Mesenchymal stem cell (in vitro differentiated cells and primary cell): Measurements from ENCODE around the gene CD70.
A peak's percentile ranks its signal among the peaks of the same experiment; 100 is the strongest.
"Not testable (repeated sequence)": the region's sequence is repeated elsewhere in the genome, so short reads cannot be mapped to it uniquely, and the experiment has no call there.

Experiments
- DNase-seq: peaks from one replicate; pipeline ENCODE4 v3.0.0-alpha.2; 2013
- H2AFZ ChIP-seq: one replicate; pipeline ENCODE4 v1.6.1; 2013; ENCODE audit warnings: low read depth, mild to moderate bottlenecking, control low read depth, inconsistent platforms, low read length, moderate library complexity
- H2AK5ac ChIP-seq: 2 replicates; pipeline ENCODE4 v1.6.1; 2013; ENCODE audit warnings: low read length, moderate library complexity, mild to moderate bottlenecking, inconsistent platforms; ENCODE audit not compliant: severe bottlenecking
- H2BK120ac ChIP-seq: one replicate; pipeline ENCODE4 v1.6.1; 2013; ENCODE audit warnings: low read depth, mild to moderate bottlenecking, inconsistent platforms, low read length, moderate library complexity
- H2BK12ac ChIP-seq, 2 experiments: one replicate each; pipeline ENCODE4 v1.6.1; 2013; ENCODE audit warnings: inconsistent platforms in 2 of 2, low read length in 2 of 2, mild to moderate bottlenecking in 2 of 2, moderate library complexity in 2 of 2, control low read depth in 1 of 2
- H2BK15ac ChIP-seq: one replicate; pipeline ENCODE4 v1.6.1; 2013; ENCODE audit warnings: mild to moderate bottlenecking, low read depth, inconsistent platforms; ENCODE audit not compliant: poor library complexity, severe bottlenecking
- H2BK5ac ChIP-seq: 2 replicates; pipeline ENCODE4 v1.6.1; 2013; ENCODE audit warnings: low read depth, mild to moderate bottlenecking, low read length, control low read depth, inconsistent platforms; ENCODE audit not compliant: poor library complexity, severe bottlenecking
- H3K14ac ChIP-seq, 2 experiments: one replicate each; pipeline ENCODE4 v1.6.1; 2013; ENCODE audit warnings: inconsistent platforms in 2 of 2, low read length in 2 of 2, control low read depth in 1 of 2, mild to moderate bottlenecking in 1 of 2, moderate library complexity in 1 of 2
- H3K18ac ChIP-seq, 2 experiments: one replicate each; pipeline ENCODE4 v1.6.1; 2013; ENCODE audit warnings: inconsistent platforms in 2 of 2, low read length in 2 of 2, control low read depth in 1 of 2, low read depth in 1 of 2, mild to moderate bottlenecking in 1 of 2
- H3K23ac ChIP-seq, 2 experiments: one replicate each; pipeline ENCODE4 v1.6.1; 2013; ENCODE audit warnings: inconsistent platforms in 2 of 2, low read length in 2 of 2, mild to moderate bottlenecking in 2 of 2, moderate library complexity in 2 of 2, control low read depth in 1 of 2
- H3K27ac ChIP-seq: 2 replicates; pipeline ENCODE4 v1.5.1; 2013; ENCODE audit warnings: mild to moderate bottlenecking, moderate library complexity, low read length, control low read depth, inconsistent platforms; ENCODE audit not compliant: poor library complexity, severe bottlenecking
- H3K27me3 ChIP-seq, 2 experiments: 2 replicates each; pipeline versions ENCODE4 v1.6.1 to v1.7.0; 2013; ENCODE audit warnings: low read length in 2 of 2, mild to moderate bottlenecking in 2 of 2, moderate library complexity in 2 of 2, control low read depth in 1 of 2, inconsistent platforms in 1 of 2; ENCODE audit not compliant: control insufficient read depth in 1 of 2, insufficient read depth in 1 of 2
- H3K36me3 ChIP-seq, 2 experiments: 2 replicates each; pipeline versions ENCODE4 v1.6.1 to v1.7.0; 2013; ENCODE audit warnings: low read length in 2 of 2, control low read depth in 1 of 2, inconsistent platforms in 1 of 2, low read depth in 1 of 2, mild to moderate bottlenecking in 1 of 2; ENCODE audit not compliant: insufficient read depth in 2 of 2, control insufficient read depth in 1 of 2
- H3K4ac ChIP-seq, 2 experiments: one replicate each; pipeline ENCODE4 v1.6.1; 2013; ENCODE audit warnings: inconsistent platforms in 2 of 2, low read length in 2 of 2, mild to moderate bottlenecking in 2 of 2, moderate library complexity in 2 of 2, control low read depth in 1 of 2, low read depth in 1 of 2
- H3K4me1 ChIP-seq: 2 replicates; pipeline ENCODE4 v1.6.1; 2013; ENCODE audit warnings: low read depth, low read length, control low read depth; ENCODE audit not compliant: control insufficient read depth, insufficient read depth
- H3K4me2 ChIP-seq: 2 replicates; pipeline ENCODE4 v1.6.1; 2013; ENCODE audit warnings: low read length, mild to moderate bottlenecking, inconsistent platforms; ENCODE audit not compliant: poor library complexity, severe bottlenecking
- H3K4me3 ChIP-seq, 2 experiments: 2 replicates each; pipeline versions ENCODE4 v1.5.1 to v1.7.0; 2013; ENCODE audit warnings: low read length in 2 of 2, mild to moderate bottlenecking in 2 of 2, control low read depth in 1 of 2, low read depth in 1 of 2; ENCODE audit not compliant: insufficient read depth in 1 of 2
- H3K79me1 ChIP-seq: replicated peaks from 2 replicates; pipeline ENCODE4 v1.6.1; 2013; ENCODE audit warnings: mild to moderate bottlenecking, control low read depth, low read length, inconsistent platforms; ENCODE audit not compliant: poor library complexity, severe bottlenecking
- H3K9ac ChIP-seq: 2 replicates; pipeline ENCODE4 v1.7.0; 2013; ENCODE audit warnings: mild to moderate bottlenecking, low read length, moderate library complexity
- H3K9me3 ChIP-seq: 2 replicates; pipeline ENCODE4 v1.7.0; 2013; ENCODE audit warnings: mild to moderate bottlenecking, low read length; ENCODE audit not compliant: control insufficient read depth
- H4K8ac ChIP-seq: one replicate; pipeline ENCODE4 v1.6.1; 2013; ENCODE audit warnings: inconsistent platforms, mild to moderate bottlenecking, low read length, moderate library complexity
- H4K91ac ChIP-seq: one replicate; pipeline ENCODE4 v1.6.1; 2013; ENCODE audit warnings: mild to moderate bottlenecking, low read length, inconsistent platforms
- WGBS: methylation state at CpG from one replicate; pipeline ENCODE4 v1.1.7; 2013; ENCODE audit warnings: mixed read lengths; 5-methylcytosine and 5-hydroxymethylcytosine counted together

Gene CD70

DNA sequence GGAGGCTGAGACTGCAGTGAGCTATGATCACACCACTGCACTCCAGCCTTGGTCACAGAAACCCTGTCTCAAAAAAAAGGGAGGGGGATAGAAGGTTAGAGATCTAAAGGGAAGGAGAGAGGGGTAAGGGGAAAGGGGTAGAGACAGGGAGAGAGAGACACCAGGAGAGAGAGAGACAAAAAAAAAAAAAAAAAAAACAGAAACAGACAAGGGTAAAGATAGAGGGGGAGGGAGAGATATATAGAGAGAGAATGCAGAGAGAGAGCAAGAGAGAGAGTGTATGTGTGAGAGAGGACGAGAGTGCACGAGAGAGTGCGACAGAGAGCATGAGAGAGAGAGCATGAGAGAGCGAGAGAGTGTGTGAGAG is 4.2 kb downstream of the CD70 start:
- DNase-seq = no peak

GRCh38 chr19:6586056-6586455 is 4.9 kb downstream of the CD70 start:
- Histone ChIP-seq H2BK12ac (no peak overlapping the region), H3K9me3 (no peaks in the 10 kb centered on the region), H2AFZ (no peak overlapping the region), H3K18ac (no peak overlapping the region), H2AK5ac (no peak overlapping the region), H2BK15ac (no peak overlapping the region), H3K14ac (no peak overlapping the region), H3K23ac (no peak overlapping the region), H2BK120ac (no peak overlapping the region), H3K4ac (no peak overlapping the region), H3K4me3 (no peak overlapping the region), H3K27me3 (peaks cover 44 to 76% of the 10 kb centered on the region in 2 experiments), H3K9ac (no peak overlapping the region), H3K36me3 (no peaks in the 10 kb centered on the region), H3K27ac (no peak overlapping the region), H3K79me1 (no peaks in the 10 kb centered on the region), H4K8ac (no peak overlapping the region), H3K4me1 (peaks cover 9% of the 10 kb centered on the region), H3K4me2 (no peak overlapping the region), H4K91ac (no peak overlapping the region), H2BK5ac (no peak overlapping the region)
- WGBS = 66% methylated on average over 14 of the region's 14 CpGs
- DNase-seq = no peak

More for the DNA sequence above, 4.2 kb downstream of the CD70 start:
- Histone ChIP-seq H4K91ac (no peak overlapping the region), H2BK15ac (no peak overlapping the region), H3K9ac (peak overlapping the region; percentile 21), H3K9me3 (no peaks in the 10 kb centered on the region), H3K4me2 (no peak overlapping the region), H2AK5ac (no peak overlapping the region), H3K4ac (no peak overlapping the region), H3K23ac (no peak overlapping the region), H2BK120ac (no peak overlapping the region), H3K27ac (no peak overlapping the region), H2BK5ac (no peak overlapping the region), H2BK12ac (no peak overlapping the region), H4K8ac (no peak overlapping the region), H2AFZ (no peak overlapping the region), H3K4me1 (peaks cover 9% of the 10 kb centered on the region), H3K4me3 (peak overlapping the region in 1 of 2 experiments; percentile 67), H3K18ac (no peak overlapping the region), H3K14ac (no peak overlapping the region), H3K36me3 (no peaks in the 10 kb centered on the region), H3K79me1 (no peaks in the 10 kb centered on the region), H3K27me3 (peaks cover 46 to 78% of the 10 kb centered on the region in 2 experiments)
- 17% methylated on average over 4 of the region's 4 CpGs for WGBS

DNA sequence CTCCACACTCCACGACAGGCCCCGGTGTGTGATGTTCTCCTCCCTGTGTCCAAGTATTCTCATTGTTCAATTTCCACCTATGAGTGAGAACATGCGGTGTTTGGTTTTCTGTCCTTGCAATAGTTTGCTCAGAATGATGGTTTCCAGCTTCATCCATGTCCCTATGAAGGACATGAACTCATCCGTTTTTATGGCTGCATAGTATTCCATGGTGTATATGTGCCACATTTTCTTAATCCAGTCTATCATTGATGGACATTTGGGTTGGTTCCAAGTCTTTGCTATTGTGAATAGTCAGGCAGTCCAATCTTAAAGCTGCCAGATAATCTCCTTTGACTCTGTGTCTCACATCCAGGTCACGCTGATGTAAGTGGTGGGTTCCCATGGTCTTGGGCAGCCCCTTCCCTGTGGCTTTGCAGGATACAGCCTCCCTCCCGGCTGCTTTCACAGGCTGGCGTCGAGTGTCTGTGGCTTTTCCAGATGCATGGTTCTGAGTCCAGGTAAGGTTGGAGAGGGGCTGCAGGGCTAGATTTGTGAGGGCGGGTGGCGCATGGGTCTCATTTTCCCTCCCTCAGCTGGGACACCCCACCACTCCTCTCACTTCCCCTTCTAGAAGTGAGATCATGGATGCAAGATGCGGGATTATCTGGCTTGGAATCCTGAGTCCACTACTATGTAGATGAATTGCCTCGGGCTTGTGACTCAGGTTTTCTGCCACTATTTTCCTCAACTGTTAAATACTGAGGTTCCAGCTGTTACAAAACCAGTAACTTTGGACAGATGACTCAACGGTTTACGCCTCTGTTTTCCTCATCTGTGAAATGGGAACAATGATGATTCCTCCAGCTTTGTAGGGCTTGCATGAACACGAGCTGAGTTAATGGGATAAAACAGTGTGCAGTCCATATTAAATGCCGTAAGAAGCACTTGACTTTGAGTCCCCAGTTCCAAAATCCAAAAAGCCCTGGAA is 8.2 kb downstream of the CD70 start:
- not testable (repeated sequence) for H2BK120ac ChIP-seq, H3K18ac ChIP-seq, H3K23ac ChIP-seq, H4K8ac ChIP-seq, H3K36me3 ChIP-seq, DNase-seq, H4K91ac ChIP-seq, H3K27ac ChIP-seq, H2AFZ ChIP-seq, H3K9ac ChIP-seq, H2BK5ac ChIP-seq, H3K4me1 ChIP-seq, H3K4me3 ChIP-seq, H3K4me2 ChIP-seq, H3K9me3 ChIP-seq, H3K4ac ChIP-seq, H3K14ac ChIP-seq, H2BK12ac ChIP-seq, H2AK5ac ChIP-seq, H2BK15ac ChIP-seq, H3K79me1 ChIP-seq
- H3K27me3 ChIP-seq = peaks cover 16 to 44% of the 10 kb centered on the region in 2 experiments
- WGBS = 80% methylated on average over 8 of the region's 16 CpGs

GRCh38 chr19:6580313-6580712 is 10.6 kb downstream of the CD70 start:
- no peak overlapping the region for H3K4me3 ChIP-seq
- H3K4me1 ChIP-seq = peaks cover 3% of the 10 kb centered on the region
- no peak overlapping the region for H2AFZ ChIP-seq
- H2BK120ac ChIP-seq = no peak overlapping the region
- no peak overlapping the region for H4K91ac ChIP-seq
- no peak overlapping the region for H3K27ac ChIP-seq
- H3K9ac ChIP-seq = no peak overlapping the region
- H3K18ac ChIP-seq = no peak overlapping the region
- no peak overlapping the region for H3K4ac ChIP-seq
- no peak overlapping the region for H2AK5ac ChIP-seq
- H3K14ac ChIP-seq = no peak overlapping the region
- no peak overlapping the region for H2BK12ac ChIP-seq
- peaks cover 0 to 23% of the 10 kb centered on the region in 2 experiments for H3K27me3 ChIP-seq
- H3K23ac ChIP-seq = no peak overlapping the region
- H2BK15ac ChIP-seq = no peak overlapping the region
- H3K9me3 ChIP-seq = no peaks in the 10 kb centered on the region
- H2BK5ac ChIP-seq = no peak overlapping the region
- WGBS = 47% methylated on average over 4 of the region's 8 CpGs
- H3K4me2 ChIP-seq = no peak overlapping the region
- DNase-seq = no peak
- no peaks in the 10 kb centered on the region for H3K36me3 ChIP-seq
- H4K8ac ChIP-seq = no peak overlapping the region
- no peaks in the 10 kb centered on the region for H3K79me1 ChIP-seq
